ENCODE results near the gene TRIO.

DNA sequence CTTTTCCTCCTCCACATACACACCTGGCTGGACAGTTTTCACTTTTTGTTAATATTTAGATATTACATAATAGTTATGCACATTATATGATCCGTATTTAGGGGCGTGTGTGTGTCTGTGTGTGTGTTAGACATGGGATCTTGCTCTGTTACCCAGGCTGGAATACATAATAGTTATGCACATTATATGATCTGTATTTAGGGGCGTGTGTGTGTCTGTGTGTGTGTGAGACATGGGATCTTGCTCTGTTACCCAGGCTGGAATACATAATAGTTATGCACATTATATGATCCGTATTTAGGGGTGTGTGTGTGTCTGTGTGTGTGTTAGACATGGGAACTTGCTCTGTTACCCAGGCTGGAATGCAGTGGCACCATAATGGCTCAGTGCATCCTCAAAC lies 239.5 kb downstream of the TRIO start:
- TF ChIP-seq, protein P1, sequence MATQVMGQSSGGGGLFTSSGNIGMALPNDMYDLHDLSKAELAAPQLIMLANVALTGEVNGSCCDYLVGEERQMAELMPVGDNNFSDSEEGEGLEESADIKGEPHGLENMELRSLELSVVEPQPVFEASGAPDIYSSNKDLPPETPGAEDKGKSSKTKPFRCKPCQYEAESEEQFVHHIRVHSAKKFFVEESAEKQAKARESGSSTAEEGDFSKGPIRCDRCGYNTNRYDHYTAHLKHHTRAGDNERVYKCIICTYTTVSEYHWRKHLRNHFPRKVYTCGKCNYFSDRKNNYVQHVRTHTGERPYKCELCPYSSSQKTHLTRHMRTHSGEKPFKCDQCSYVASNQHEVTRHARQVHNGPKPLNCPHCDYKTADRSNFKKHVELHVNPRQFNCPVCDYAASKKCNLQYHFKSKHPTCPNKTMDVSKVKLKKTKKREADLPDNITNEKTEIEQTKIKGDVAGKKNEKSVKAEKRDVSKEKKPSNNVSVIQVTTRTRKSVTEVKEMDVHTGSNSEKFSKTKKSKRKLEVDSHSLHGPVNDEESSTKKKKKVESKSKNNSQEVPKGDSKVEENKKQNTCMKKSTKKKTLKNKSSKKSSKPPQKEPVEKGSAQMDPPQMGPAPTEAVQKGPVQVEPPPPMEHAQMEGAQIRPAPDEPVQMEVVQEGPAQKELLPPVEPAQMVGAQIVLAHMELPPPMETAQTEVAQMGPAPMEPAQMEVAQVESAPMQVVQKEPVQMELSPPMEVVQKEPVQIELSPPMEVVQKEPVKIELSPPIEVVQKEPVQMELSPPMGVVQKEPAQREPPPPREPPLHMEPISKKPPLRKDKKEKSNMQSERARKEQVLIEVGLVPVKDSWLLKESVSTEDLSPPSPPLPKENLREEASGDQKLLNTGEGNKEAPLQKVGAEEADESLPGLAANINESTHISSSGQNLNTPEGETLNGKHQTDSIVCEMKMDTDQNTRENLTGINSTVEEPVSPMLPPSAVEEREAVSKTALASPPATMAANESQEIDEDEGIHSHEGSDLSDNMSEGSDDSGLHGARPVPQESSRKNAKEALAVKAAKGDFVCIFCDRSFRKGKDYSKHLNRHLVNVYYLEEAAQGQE (IDR thresholded peaks at IDR 0.05; ENCODE audit: insufficient read depth in 1 of 2, low read depth in 2 of 2, low read length in 2 of 2) = no peak
- TF ChIP-seq TAF1 (IDR thresholded peaks at IDR 0.05; ENCODE audit: borderline replicate concordance, insufficient read depth, low read length) = no peak

Data from PFSK-1 (cell line).